ENCODE data around the gene NT5DC1.

DNA sequence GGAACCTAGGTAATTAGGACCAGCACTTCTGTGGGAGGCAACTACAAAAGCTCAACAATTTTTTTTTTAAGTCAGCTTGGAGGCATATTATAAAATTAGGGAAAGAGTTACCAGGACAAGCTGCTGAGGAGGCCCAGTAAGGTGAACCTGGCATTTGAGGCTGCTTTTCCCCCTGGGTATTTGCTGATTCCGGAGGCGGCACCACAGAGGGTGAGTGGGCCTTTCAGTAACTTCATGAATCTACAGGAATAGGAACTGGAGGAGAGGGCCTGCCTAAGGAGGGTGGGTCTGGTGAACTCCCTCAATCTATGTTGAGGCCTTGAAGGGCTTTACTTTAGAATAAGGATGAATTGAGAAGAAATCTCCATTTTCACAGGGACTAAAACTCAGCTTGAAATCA, 138.6 kb downstream of the NT5DC1 start:
- TF ChIP-seq, protein P1, sequence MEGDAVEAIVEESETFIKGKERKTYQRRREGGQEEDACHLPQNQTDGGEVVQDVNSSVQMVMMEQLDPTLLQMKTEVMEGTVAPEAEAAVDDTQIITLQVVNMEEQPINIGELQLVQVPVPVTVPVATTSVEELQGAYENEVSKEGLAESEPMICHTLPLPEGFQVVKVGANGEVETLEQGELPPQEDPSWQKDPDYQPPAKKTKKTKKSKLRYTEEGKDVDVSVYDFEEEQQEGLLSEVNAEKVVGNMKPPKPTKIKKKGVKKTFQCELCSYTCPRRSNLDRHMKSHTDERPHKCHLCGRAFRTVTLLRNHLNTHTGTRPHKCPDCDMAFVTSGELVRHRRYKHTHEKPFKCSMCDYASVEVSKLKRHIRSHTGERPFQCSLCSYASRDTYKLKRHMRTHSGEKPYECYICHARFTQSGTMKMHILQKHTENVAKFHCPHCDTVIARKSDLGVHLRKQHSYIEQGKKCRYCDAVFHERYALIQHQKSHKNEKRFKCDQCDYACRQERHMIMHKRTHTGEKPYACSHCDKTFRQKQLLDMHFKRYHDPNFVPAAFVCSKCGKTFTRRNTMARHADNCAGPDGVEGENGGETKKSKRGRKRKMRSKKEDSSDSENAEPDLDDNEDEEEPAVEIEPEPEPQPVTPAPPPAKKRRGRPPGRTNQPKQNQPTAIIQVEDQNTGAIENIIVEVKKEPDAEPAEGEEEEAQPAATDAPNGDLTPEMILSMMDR (conservative IDR thresholded peaks at IDR 0.05): no peak
- no peak for TF ChIP-seq ZFX (IDR thresholded peaks at IDR 0.05)
